ENCODE results near the gene NSRP1.
"Not testable (repeated sequence)": the region's sequence is repeated elsewhere in the genome, so short reads cannot be mapped to it uniquely, and the experiment has no call there.

NSRP1 gene

DNA sequence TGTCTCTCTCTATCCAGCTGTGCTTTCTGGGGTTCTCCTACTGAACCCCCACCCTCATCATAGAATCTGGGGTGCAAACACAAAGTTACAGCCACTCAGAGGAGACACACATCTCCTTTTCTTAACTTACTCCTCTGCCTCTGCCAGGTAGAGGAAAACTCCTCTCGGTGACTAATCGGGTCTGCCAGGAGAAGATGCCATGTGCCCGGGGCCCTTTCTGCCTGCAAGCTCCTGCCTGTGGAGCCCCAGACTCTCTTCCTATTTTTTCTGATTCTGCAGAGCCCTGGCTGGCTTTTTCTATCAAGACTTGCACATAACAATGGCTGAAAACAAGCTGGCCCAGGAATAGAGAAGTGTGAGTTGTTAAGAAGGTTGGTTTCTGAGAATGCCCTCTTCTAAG, 108.5 kb downstream of the NSRP1 start:
- no peak for DNase-seq

DNA sequence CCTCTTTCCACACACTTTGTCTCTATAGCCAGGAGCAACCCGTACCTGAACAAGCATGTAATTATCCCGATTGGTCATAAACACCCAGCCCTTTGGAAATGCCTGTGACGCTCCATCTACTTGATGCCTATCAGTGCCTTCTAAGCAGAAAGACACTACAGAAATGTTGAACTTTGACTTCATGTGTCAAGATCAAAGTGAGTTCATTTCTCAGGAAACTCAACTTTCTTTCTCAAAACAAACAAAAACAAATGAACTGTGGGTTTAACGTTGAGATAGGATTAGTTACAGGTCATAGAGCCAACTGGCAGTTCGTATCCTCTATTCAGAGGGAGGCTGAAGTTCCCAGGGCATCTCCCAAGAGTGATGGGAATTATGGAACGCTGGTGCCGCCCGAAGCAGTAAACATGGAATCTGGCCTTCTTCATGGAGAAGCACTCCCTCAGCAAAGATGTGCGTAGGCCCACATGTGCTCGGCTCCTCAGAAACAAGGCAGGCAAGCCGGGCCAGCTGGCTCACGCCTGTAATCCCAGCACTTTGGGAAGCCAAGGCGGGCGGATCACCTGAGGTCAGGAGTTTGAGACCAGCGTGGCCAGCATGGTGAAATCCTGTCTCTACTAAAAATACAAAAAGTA, 109.4 kb downstream of the NSRP1 start:
- no peak for DNase-seq

GRCh38 chr17:30226878-30227277, 110.3 kb downstream of the NSRP1 start:
- DNase-seq = no peak

- DNase-seq = no peak
These were observed 111.4 kb downstream of the NSRP1 start for GRCh38 chr17:30228011-30228410.

DNA sequence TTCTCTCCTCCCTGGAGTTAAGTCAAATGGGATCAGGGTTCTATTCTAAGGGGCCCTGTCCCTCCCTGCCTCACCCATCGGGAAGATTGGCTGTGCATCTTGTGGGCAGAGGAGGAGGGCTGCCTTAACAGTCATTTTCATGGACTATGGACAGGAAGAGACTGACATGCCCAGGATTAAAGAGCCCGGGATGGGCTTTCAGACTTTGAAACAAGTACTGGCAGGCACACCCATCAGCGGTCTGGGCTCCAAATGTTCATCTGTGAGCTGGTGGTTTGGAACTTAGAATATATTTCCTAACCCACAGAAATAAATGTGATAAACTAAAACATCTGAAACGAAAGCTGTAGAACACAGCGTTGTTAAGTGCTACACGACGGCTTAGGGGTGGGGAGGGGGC, 112.4 kb downstream of the NSRP1 start:
- DNase-seq = no peak

DNA sequence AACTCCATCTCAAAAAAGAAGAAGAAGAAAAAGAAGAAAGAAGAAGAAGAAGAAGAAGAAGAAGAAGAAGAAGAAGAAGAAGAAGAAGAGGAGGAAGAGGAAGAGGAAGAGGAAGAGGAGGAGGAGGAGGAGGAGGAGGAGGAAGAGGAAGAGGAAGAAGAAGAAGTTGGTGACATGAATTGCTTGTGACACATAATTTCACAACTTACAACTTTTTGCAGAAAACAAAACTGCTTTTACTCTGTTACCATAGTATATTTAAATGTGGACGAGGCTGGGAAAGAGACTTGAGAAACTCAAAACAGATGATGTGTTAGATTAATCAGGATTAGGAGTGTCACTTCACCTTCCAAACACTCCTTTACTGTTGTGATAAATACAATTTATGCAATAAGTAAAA, 113.4 kb downstream of the NSRP1 start:
- DNase-seq = not testable (repeated sequence)

DNA sequence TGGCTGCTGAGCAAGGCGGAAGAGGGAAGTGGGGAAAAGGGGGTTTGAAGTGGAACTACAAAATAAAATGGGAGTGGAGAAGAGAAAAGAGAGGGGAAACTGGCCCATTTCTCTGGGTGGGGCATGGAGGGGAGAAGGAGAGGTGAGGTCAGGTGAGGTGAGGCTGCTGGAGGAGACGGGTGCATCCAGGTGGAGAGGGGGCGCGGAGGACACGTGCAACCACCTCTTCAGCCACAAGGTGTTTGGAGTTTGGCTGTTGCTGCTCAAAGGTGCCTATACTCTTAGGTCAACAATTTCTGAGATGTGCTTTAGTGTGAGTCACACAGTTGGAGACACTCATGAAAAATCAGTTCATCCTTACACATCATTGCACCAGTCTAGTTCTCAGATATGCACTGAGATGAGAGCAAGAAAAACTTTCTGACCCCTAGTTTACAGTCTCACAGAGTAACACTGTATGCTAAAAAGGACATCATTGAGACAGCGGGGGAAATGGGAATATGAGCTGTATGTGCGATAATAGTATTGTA, 114.0 kb downstream of the NSRP1 start:
- no peak for DNase-seq

DNA sequence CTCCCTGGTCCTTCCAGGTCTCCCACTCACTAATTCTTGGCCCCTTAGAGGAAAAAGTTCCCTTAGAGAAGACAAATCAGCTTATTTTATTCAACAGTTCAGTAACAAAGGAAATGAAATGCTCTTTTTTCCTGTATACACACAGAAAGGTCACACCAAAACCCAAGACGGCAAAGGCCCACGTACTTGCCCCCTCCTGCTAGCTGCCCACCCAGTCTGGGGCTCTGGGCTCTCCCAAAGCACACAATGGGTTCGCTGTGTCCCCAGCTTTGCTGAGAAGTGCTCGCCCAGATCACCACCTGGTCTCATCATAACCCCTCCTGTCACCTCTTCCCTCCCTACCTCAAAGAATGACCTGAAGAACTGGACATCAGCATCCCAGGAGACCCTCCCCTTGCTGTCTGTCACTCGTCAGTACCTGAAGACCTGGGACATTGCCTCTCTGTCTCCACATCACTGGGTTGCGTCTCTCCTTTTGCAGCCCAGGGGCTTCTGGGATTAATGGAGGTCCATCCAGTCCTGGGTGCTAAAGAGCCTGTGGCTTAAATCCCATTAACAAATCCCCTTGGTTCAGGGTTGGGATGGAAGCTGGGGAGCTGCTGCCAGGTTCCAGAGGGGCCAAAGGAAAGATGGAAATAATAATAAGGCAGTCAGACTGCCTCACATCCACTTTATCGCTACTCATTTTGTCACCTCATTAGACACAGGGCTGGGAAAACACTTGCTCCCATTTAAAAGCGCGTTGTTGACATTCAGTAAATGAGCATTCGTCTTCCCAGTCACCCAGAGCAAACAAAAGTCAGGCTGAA, 115.6 kb downstream of the NSRP1 start:
- no peak for DNase-seq

DNA sequence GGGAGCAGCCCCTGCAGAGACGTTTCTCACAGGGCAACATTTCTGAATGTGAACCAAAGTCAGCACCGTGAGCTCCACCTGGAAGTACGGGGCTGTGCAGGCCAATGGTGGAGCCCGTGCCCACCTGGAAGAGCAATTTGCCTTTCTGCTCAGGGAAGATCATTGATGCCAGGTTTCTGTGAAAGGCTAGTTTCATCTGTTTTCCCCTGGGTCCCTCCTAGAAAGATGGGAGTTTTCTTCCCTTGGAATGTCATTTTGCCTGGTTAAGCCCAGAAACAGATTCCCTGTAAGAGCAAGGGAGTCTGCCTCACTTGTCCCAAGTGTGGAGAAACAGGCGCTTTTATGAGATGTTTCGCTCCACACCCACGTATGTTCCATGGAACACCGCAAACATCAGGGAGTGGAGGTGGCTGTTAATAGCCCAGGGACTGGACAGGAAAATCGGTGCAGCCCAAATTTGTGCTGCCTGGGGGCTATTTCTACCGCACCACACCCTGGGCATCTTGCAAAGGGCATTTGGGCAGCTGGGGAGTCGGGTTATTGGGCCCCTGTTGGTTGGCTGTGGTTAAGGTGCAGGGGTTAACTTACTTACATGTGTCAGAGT, 116.3 kb downstream of the NSRP1 start:
- no peak for DNase-seq

DNA sequence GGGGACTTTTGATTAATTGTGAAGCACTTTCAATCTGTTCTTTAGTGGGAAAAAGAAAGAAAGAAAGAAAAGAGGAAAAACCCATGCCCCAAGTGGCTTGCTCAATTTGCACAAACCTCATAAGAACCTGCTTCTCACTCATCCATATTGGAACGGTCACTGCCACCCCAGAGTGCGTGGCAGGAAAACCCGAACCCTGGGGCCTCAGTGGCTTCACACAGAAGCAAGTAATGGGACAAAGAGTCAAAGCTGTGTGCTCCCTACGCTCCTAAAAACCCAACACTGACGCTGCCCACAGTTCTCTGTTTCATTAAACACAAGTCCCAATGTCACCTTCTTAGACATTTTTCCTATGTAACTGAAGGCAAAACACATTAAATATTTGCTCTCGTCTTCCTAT, 117.7 kb downstream of the NSRP1 start:
- no peak for DNase-seq

GRCh38 chr17:30234964-30235363, 118.3 kb downstream of the NSRP1 start:
- DNase-seq = no peak

DNA sequence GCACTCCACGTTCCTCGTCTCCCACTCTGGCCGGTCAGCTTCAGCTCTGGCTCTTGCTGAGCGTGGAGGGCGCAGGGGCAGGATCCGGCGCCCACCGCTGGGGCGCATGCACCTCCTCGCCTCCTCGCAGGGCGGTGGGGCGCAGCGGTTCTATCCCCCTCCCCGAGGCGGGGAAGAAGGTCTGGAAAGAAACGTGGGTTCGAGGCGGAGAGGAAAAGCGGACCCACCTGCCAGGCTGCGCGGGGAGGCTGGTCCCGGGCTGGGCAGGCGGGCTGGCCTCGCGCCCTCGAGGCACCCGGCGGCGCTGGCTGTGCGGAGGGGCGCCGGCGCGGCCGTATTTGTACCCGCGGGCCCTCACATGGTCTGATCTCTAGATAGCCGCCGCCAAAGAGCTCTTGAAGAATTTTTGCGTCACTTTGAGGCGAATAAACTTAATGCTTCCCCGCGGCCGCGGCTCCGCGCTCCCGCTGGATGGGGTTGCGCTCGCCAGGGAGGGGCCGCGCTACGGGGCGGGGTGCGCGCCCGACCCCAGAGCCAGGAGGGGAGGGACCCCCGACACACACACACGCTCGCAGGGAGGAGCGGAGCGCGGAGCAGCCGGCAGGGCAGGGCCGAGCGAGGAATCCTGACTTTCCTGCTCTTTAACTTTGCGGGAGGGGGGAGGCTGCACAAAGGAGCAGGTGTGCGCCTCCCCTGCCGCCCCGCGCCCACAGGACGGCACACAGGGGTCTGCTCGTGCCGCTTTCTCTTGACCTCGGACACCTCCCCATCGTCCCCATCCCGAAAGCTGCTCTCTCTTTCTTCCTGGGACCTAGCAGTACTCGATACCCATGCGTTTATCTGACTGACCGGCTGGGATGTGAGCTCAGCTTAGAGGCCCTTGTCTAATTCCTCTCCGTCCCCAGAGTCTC, 119.0 kb downstream of the NSRP1 start, which contains the start of gene SLC6A4:
Gene SLC6A4 (minus strand): TSS at position 312 of the 911 bp plus-strand sequence. CDS start 13,739 bp downstream, outside the sequence.
- no peak for DNase-seq
